Stimulated activated CD4-positive, alpha-beta T cell treated with anti-CD3 and anti-CD28 coated beads, Interleukin-2, amount 100 ng/mL, for 48 hours (primary cell): ENCODE measurements around the gene PLEKHM2.
A peak's percentile ranks its signal among the peaks of the same experiment; 100 is the strongest.

Experiments used
- DNase-seq, 2 donors: peaks; one replicate each; pipeline ENCODE4 v3.0.0-alpha.2; 2020

The PLEKHM2 gene

DNA sequence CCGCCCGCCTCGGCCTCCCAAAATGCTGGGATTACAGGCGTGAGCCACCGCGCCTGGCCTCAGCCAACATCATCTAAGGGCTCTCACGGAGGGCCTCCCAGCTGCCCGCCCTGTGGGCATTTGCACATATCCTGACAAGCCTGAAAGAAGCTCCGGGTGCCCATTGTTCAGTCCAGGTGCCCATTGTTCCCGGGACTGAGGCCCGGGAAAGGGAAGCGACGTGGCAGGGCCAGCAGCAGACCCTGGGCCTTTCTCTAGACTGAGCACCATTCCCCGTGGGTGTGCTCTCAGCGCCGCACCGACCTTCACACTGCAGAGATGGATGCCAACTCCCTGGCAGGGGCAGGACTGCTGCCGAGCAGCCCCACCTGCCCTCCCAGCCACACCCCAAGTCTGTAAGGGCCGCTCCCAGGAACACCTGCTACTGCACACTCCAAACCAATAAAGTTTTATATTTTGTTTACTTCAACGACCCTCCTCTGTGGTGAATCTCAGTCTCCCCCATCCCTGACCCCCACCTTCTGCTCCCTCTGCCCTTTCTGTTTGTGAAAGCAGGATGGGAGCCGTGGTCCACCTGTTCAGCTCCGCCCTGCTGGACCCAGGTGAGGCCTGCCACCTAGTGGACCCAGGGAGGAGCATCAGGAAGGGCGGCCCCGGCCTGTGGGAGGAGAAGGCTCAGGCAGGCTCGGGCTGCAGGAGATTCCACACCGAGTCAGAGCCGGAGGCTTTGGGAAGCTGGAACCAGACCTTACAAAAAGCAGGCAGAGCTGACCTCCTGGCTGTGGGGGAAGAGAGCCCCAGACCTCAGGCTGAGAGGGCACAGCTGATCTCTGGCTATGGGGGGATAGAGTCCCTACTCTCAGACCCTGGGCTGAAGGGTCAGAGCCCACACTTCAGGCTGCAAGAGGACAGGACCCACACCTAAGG lies 57.1 kb downstream of the PLEKHM2 start:
- peak; percentile 59 to 71 for DNase-seq

DNA sequence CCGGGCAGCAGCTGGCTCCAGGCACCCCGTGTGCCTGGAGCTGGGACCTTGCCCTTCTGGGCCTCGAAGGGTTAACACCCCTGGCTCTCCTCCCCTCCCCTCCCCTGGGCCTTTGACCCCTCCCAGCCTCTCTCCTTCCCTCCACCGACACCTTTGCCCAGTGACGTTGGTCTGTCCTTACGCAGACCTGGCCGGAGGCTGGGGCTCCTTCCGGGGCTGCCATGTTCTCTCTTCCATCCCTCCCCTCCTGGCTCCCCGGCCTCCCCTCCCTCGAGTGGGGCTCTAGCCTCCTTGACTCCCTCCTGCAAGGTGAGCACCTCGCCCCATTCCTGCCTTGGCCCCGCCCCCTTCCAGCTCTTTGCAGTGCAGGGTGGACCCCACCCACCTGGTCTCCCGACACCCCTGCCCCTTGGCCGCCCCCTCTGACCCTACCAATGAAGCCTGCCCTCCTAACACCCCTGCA lies 58.2 kb downstream of the PLEKHM2 start, which contains the start of gene TMEM82:
TSS of gene TMEM82 (plus strand) at position 161 of the 463 bp plus-strand sequence. CDS start at position 222, 61 bp downstream.
- DNase-seq: no peak

DNA sequence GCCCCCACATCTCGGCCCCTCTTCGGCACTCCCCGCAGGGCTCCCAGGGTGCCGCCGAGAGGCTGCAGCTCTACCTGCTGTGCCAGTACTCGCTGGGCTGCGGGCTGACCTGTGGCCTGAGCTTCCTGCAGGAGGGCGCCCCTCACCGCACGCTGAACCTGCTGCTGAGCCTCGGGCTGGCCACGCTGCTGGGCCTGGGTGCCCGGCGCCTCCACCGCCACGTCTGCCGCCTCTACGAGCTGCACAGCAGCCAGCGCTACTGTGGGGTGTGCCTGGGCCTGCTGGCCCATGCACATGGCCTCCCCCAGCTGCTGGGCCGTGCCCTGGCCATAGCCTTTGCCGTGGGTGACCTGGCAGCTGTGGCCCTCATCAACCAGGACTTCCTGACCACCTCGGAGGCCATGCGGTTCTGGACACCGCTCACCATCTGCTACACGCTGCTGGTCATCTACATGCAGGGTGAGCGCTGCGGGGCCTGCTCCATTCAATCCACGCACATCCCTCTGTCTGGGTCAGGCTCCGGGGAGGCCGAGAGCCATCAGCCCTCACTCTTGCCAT lies 60.1 kb downstream of the PLEKHM2 start:
- DNase-seq: no peak

DNA sequence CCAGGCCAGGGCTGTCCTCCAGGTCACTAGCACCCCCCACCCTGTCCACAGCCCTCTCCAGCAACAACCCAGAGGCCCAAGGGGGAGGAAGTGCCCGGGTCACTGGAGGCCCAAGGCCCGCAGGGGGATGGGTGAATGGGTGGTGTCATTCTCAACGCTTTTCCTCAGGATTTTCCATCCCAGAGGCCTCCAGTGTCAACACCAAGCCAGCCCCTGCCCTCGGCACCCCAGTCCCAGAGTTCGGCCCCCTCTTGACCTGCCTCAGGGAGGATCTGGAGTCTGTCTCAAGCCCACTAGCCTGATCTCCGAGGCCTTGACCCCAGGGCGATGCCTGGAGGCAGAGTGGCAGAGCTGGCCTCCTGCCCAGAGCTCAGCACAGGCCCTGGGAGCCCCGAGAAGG lies 63.3 kb downstream of the PLEKHM2 start:
- no peak for DNase-seq

DNA sequence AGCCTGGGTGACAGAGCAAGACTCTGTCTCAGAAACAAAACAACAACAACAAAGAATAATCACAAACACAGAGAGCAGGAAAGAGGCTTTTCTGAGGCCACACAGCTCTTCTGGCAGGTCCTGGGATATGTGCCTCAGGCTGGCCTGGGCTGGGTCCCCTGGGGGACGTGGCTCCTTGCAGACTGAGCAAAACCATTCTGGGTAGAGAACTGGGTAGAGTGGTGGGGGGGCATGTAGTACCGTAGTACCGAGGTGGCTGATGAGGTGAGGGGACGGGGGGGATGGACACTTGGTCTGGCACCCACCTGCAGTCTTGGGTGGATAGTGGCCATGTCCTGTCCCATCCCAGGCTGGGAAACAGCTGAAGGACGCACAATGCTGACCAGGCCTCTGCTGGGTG lies 64.1 kb downstream of the PLEKHM2 start:
- no peak for DNase-seq

DNA sequence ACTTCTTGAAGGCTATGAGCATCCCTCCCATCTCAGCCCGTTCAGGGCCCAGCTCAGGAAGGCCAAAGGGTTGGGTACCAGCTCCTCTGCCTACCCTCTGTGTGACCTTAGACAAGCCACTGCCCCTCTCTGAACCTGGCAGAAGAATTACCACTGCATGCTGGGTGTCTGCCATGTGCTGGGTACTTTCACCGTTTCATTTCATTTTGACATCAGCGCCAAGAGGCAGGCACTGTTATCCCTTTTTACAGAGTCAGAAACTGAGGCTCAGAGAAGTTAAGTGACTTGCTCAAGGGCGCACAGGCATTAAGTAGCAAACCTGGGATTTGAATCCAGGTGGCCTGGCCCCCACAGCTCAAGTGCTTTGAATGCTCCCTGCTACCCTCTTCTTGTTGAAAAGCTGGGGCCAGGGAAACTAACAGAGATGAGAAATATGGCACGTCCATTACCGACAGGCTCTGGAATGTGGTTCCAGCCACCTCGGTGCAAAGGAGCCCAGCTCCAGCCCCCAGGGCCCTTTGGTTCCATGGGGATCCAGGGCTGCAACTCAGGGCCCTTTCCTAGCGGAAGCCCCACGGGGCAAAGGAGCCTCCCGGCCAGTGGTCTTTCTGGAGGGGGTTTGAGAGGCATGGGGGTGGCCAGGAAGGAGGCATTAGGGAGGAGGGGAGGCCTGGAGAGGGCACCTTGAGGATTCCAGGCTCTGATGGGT lies 64.7 kb downstream of the PLEKHM2 start:
- DNase-seq: no peak

DNA sequence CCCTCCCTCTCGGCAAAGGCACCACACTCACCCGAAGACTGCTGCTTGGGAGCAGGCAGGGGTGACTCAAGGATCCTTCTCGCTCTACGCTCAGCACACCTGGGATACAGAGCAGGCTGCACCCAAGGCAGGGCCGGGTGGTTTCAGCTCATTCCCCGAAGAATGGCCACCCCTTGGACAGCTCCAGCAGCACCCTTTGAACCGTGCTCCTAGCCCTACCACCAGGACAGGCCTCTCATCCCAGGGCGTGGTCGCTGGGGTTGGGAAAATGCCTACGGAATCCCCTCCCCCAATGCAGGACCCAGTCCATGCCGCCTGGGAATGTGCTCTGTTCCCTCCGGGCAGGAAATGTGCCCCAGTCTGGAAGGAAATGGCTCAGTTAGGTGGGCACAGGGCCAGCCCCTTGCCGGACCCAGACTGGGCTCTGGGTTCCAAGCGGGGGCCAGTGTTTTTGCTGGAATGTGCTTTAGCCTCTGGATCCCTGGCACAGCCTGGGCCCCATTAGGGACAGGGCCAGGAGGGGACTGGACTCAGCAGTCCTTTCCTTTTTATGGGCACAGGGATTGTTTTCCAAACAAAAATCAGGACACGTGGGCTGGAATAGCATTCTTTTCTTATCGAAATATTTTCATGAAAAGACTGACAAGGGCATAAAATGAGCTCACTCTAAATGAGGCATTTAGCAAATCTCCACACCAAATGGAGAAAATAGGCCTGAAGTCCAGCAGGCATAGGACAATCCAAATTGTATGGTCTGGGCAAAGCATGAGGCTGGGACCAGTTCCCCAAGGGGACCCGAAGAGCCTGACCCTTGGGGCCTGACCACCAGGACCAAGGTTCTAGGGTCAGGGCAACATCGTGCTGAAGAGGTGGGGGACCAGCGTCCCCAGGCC lies 65.5 kb downstream of the PLEKHM2 start:
- no peak for DNase-seq

DNA sequence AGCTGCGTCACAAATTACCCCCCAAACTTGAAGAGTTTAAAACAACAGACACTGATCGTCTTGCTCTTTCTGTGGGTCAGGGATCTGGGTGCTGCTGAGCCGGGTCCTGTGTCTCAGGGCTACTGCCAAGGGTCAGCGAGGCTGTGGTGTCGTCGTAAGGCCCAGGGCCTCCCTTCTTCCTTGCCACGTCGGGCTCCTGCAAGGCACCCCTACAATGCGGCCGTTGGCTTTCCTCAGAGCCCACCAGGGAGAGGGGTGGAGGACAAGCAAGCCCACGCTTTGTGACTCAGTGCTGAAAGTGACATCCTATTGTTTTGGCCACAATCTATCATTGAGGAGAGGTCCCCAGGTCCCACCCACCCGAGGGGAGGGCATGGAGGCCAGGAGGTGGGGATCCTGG lies 66.8 kb downstream of the PLEKHM2 start:
- DNase-seq: no peak

DNA sequence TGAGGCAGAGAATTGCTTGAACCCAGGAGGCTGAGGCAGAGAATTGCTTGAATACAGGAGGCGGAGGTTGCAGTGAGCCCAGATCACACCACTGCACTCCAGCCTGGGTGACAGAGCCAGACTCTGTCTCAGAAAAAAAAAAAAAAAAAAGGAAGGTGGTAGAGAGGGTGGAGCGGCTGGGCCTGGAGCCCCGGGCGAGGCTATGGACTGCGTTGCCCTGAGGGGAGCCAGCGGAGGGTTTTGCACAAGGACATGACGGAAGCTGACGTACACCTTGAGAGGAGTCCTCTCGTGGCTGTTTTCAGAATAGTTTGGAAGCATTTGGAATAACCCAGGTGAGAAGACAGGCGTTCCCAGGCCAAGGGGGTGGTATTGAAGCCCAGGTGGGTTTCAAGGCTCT lies 67.6 kb downstream of the PLEKHM2 start:
- DNase-seq: no peak

DNA sequence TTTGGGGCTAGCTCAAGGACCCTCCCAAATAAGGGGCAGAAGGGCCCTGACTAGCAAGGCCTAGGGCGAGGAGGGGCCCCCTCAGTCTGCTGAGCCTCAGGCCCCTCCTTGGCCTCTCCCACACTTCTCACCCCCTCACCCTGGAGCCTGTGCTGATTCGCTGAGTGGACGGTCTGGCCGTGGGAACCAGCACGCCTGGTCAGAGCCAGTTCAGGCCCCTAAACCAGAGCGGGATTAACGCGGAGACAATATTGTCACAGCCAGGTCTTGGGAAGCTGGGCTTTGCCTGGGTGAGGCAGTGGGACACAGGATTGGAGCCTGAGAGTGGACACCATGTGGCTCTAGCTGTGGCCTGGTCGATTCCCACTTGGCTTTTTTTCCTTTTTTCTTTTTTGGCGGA lies 69.7 kb downstream of the PLEKHM2 start:
- no peak for DNase-seq

DNA sequence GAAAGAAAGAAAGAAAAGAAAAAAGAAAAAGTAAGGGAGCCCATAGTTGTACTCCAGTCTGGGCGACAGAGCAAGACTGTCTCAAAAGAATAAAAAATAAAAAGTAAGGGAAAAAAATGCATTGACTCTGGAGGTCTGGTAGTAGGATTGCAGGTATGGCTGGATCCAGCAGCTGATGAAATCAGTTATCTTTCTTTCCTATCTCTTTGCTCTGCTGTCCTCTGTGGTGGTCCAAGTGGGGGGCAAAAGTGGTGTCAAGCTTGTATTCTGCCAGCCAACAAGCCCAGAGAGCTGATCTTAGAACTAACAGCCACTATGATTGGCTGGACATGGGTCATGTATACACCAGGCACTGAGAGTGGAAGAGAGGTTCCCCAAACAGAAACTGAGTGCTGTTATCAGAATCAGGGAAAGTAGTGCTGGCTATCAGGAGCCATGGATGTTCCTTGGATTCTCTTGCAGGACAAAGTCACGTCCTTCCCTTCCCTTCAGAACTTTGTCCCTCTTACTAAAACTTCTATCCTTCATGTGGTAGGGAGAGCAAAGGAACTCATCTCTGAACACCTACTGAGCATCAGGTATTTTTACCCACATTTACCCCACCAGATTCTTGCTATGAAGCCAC lies 71.0 kb downstream of the PLEKHM2 start:
- no peak for DNase-seq

DNA sequence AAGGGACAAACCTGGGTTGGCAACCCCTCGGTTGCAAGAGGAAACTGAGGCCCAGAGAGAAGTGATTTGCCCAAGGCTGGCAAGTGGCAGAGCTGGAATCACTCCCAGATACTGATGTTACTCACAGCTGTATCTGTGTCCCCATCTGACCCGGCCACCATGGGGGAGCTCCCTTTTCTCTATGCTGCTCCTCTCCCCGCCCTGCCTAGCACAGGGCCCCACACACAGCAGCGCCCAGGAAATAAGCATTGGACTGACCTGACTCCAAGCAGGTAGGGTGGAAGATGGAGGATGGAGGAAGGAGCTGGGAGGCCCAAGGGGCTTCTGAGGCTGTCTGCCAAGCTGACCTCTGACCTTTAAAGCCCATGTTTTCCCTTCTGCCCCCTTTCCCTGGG lies 71.5 kb downstream of the PLEKHM2 start:
- DNase-seq: no peak

DNA sequence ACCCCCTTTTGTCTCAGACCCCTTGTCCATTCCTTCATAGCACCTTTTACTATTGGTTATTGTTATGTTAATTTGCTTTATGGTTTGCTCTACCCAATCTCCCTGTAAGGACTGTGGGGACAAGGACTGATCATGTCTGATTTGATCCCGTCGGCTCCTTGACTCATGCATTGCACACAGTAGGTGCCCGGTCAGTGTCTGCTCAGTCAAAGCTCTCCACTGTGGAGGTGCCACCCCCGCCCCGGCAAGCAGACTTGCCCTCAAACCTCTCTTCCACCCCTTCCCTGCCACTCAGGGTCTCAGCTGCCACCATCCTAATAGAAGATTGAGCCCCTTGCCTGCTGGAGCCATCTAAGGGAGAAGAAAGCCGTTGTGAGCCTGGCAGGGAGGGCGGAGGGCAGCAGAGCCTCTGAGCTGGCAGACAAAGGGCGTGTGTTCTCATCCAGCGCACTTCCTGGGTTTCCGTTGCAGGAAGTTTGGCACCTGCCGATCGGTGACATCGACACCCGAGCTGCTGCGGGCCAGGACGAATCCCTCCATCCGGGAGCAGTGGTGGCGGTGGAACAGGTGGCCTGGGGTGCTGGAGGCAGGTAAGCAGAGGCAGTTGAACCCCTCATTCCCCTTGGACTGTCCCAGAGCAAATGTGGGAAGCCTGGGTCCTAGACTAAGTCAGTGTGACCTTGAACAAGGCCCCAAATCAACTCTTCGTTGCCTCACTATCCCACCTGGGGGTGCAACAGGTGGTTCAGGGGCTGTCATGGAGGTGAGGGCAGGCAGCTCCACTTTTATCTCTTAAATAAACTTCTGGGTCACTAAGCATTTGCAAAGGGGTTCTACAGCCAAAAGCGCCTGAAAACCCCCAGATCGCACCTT lies 72.3 kb downstream of the PLEKHM2 start:
- no peak for DNase-seq

DNA sequence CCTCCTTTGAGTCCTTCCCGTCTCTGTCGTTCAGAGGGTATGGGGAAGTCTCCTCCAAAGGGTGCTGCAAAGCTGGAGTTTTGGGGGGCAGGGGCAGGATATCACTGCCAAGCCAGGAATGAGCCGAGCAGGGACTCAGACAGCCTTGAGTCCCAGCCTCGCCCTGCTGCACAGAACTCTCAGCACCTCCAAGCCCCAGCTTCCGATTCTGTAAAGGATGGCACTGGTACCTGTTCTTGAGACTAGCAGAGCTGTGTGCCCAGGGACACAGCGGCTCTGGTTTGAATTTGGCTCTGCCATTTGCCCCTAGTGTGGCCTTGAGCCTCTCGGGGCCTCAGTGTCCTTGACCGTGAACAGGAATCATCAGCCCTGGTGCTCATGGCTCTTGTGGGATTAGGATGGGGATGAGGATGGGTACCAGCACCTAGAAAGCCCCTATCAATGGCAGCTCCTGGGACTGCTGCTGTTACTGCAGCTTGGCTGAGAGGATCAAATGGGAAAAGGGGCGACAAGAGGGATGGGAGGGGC lies 73.0 kb downstream of the PLEKHM2 start:
- no peak for DNase-seq

DNA sequence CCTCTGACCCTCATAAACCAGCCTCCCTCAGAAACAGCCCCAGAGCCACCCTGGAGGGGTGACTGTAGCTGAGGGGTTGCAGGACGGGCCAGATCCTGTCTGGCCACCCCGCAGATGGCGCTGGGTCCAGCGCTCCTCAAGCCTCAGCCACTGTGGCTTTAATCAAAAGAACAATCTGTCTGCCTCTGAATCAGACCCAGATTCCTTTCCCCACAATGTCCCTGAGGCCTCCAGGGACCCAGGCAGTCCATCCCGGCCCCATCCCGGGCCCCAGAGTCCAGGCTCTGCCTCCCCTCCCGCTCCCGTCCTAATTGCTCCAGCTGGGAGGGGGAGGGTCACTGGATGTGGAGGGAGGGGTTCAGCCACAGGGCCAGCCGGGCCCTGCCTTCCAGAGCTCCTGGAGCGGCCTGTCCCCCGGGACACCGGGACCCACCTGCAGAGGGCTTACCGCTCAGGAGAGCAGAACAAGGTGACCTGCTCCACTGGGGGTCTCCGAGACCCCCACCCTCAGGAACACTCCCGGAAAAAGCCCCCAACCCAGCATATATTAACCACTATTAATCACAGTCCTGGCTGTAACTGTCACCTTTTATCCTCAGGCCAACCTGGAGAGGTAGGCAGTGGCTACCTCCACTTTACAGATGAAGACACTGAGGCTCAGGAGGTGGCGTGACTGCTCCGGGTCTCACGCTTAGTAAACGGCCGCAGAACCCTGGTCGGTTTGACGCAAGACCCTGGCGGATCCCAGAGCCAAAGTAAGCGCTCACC lies 73.6 kb downstream of the PLEKHM2 start:
- DNase-seq: no peak

DNA sequence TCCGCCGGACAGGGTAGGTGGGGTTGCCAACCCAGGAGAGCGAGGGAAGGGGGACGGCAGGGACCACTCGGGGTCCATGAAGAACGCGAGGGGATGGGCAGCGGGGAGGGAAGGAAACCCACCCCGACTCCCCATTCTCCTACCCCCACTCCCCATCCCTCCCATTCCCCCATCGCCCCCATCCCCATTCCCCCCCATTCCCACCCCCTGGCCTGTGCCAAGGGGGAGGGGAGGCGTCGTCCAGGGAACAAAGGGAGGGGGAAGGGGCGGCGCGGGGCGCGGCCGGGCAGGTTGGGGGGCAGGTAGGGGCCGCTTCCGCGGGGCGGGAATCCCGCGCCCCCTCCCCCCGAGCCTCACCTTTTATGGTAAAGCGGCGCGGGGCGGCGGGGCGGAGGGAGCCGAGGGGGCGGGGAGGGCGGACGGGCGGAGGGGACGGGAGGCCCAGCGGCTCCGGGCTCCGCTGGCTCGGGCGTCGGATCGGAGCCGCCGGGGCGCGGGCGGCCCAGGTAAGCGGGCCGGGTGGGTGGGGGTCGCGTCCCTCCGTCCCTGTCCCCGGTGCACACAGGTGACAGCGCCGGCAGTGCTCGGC lies 74.3 kb downstream of the PLEKHM2 start, which contains the start of gene FBLIM1:
TSS of gene FBLIM1 (plus strand) at position 453 of the 589 bp plus-strand sequence. CDS start 6,189 bp downstream, outside the sequence.
- DNase-seq: no peak

DNA sequence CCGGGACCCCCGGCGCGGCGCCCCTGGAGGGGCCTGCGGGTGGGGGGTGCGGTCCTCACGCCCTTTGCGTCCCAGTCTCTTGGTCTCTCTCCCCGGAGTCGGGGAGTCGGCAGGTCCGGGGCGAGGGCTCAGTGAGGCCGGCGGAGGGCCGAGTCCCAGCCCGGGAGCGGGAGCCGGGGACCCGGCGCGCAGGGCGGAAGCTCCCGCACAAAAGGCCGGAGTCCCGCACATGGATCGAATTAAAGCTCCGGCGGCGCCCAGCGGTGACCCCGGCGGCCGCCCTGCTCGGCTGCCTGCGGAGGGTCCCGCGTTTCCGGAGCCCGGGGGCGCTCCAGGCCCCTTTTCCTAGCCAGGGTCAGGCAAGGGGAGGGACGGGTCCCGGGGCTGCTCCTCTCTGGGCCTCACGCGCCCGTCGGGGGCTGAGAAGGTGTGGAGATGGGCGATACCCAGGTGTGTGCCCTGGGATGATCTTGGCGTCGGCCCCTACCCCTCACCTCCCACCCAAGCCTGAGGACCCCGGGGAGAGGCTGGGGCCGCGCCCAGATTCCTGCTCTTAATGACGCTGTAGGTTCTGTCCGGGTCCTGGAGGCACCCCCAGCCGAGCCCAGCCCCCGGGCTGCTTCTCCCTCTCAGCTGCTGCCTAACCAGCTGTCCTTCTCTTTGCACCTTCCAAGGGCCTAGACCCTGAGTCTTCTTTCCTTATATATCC lies 75.0 kb downstream of the PLEKHM2 start:
- DNase-seq: no peak

DNA sequence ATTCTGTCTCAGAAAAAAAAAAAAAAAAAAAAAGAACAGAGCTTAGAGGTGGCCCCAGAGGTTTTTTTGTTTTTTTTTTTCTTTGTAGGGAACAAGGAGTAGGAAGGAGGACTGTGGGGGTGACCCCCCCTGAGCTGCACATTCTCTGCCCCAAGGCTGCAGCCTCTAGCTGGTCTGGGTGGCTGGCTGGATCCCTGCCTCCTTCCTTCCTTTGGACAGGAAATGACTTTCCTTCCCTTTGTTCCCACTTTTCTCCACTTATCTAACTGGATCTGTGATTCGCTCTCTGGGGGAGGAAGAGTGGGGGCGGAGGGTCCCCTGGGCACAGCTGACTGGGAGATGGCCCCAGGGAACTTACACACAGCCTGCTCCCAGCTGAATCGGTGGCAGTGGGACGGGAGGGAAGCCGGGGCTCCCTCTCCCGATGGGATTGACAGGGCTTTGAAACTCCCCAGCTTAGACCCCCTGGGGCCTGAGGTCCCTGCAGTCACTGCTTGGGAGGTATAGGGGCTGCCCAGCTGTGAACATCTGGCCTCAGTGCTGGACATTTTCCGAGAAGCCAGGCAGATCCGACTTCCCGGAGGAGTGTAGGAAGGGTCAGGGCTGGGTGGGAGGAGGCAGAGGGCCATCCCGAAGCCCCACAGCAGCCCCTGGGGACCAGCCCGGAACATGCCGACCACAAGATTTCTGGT lies 76.5 kb downstream of the PLEKHM2 start:
- DNase-seq: no peak
